ENCODE data around the gene CDH15.

Gene CDH15

GRCh38 chr16:89140401-89140800, 31.1 kb upstream of the CDH15 start:
- H3K27me3 ChIP-seq (ENCODE audit: control insufficient read depth in 1 of 2, insufficient read depth in 2 of 2, low read length in 2 of 2) = no peaks in the 10 kb centered on the region
- H3K4me1 ChIP-seq (ENCODE audit: control insufficient read depth in 1 of 2, insufficient read depth in 2 of 2, low read length in 2 of 2) = no peaks in the 10 kb centered on the region
- no peak overlapping the region for H3K9ac ChIP-seq (ENCODE audit: low read depth in 1 of 2, low read length in 2 of 2)
- H3K36me3 ChIP-seq (ENCODE audit: control insufficient read depth in 1 of 2, insufficient read depth in 2 of 2, low read length in 2 of 2) = peaks cover 13 to 75% of the 10 kb centered on the region in 2 donors
- H3K4me3 ChIP-seq (ENCODE audit: low read depth in 1 of 2, low read length in 2 of 2) = no peak overlapping the region
- no peak overlapping the region for H3K27ac ChIP-seq (ENCODE audit: low read depth, low read length)
- peaks cover 2 to 7% of the 10 kb centered on the region in 2 donors for H3K9me3 ChIP-seq (ENCODE audit: control insufficient read depth in 1 of 2, low read length in 2 of 2)

DNA sequence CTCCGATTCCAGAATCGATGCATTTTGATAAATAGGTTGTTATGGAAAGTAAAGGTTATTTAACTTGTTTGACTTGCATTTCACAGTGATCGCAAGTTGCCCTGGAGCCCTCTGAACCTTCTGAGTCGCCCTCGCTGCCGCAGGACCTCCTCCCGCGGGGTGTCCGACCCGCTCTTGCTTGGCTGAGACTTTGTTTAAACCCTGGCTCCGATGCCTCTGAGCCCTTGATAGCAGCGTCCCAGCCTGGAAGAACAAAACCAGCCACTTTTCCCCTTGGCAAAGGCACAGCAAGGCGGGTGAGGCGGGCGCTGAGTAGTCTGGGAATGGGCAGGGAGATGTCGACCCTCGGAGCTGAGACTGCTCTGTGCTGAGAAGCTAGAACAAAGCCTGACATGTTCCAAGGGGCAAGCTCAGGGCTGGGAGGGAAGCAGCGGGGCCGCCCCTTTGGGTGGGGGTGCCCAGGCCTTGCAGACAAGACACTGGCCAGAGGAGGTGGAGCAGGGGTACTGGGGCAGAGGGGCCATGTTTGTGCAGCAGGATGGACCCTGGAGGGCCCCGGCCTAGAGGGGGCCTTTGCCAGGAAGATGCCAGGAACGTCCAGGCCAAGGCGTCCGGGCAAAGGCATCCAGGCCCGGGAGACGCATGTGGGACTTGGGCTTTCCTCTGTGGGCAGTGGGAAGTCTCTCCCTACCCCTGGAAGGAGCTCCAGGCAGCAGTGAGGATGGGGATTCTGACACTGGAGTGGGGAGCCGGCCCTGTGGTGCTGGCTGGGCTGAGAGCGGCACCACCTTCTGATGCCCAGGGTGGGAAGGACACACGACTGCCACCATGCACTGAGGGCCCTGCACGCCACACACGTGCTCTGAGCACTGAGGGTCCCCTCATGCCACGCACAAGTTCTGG, 30.3 kb upstream of the CDH15 start:
- Histone ChIP-seq H3K4me1 (ENCODE audit: control insufficient read depth in 1 of 2, insufficient read depth in 2 of 2, low read length in 2 of 2) (no peaks in the 10 kb centered on the region), H3K36me3 (ENCODE audit: control insufficient read depth in 1 of 2, insufficient read depth in 2 of 2, low read length in 2 of 2) (peaks cover 13 to 78% of the 10 kb centered on the region in 2 donors), H3K4me3 (ENCODE audit: low read depth in 1 of 2, low read length in 2 of 2) (no peak overlapping the region), H3K27ac (ENCODE audit: low read depth, low read length) (no peak overlapping the region), H3K9me3 (ENCODE audit: control insufficient read depth in 1 of 2, low read length in 2 of 2) (peaks cover 2 to 7% of the 10 kb centered on the region in 2 donors), H3K9ac (ENCODE audit: low read depth in 1 of 2, low read length in 2 of 2) (no peak overlapping the region), H3K27me3 (ENCODE audit: control insufficient read depth in 1 of 2, insufficient read depth in 2 of 2, low read length in 2 of 2) (no peaks in the 10 kb centered on the region)

GRCh38 chr16:89141884-89142267, 29.7 kb upstream of the CDH15 start:
- Histone ChIP-seq H3K36me3 (ENCODE audit: control insufficient read depth in 1 of 2, insufficient read depth in 2 of 2, low read length in 2 of 2) (peaks cover 9 to 78% of the 10 kb centered on the region in 2 donors), H3K9me3 (ENCODE audit: control insufficient read depth in 1 of 2, low read length in 2 of 2) (peaks cover 2 to 7% of the 10 kb centered on the region in 2 donors), H3K9ac (ENCODE audit: low read depth in 1 of 2, low read length in 2 of 2) (no peak overlapping the region), H3K27ac (ENCODE audit: low read depth, low read length) (no peak overlapping the region), H3K4me1 (ENCODE audit: control insufficient read depth in 1 of 2, insufficient read depth in 2 of 2, low read length in 2 of 2) (no peaks in the 10 kb centered on the region), H3K4me3 (ENCODE audit: low read depth in 1 of 2, low read length in 2 of 2) (no peak overlapping the region), H3K27me3 (ENCODE audit: control insufficient read depth in 1 of 2, insufficient read depth in 2 of 2, low read length in 2 of 2) (no peaks in the 10 kb centered on the region)

- Histone ChIP-seq H3K9ac (ENCODE audit: low read depth in 1 of 2, low read length in 2 of 2) (no peak overlapping the region), H3K27ac (ENCODE audit: low read depth, low read length) (no peak overlapping the region), H3K36me3 (ENCODE audit: control insufficient read depth in 1 of 2, insufficient read depth in 2 of 2, low read length in 2 of 2) (peaks cover 9 to 76% of the 10 kb centered on the region in 2 donors), H3K9me3 (ENCODE audit: control insufficient read depth in 1 of 2, low read length in 2 of 2) (peaks cover 2 to 7% of the 10 kb centered on the region in 2 donors), H3K4me3 (ENCODE audit: low read depth in 1 of 2, low read length in 2 of 2) (no peak overlapping the region), H3K27me3 (ENCODE audit: control insufficient read depth in 1 of 2, insufficient read depth in 2 of 2, low read length in 2 of 2) (no peaks in the 10 kb centered on the region), H3K4me1 (ENCODE audit: control insufficient read depth in 1 of 2, insufficient read depth in 2 of 2, low read length in 2 of 2) (no peaks in the 10 kb centered on the region)
Observed at GRCh38 chr16:89142474-89143195, 28.9 kb upstream of the CDH15 start.

GRCh38 chr16:89143201-89143741, 28.3 kb upstream of the CDH15 start:
- Histone ChIP-seq H3K4me1 (ENCODE audit: control insufficient read depth in 1 of 2, insufficient read depth in 2 of 2, low read length in 2 of 2) (no peaks in the 10 kb centered on the region), H3K9ac (ENCODE audit: low read depth in 1 of 2, low read length in 2 of 2) (no peak overlapping the region), H3K27ac (ENCODE audit: low read depth, low read length) (no peak overlapping the region), H3K4me3 (ENCODE audit: low read depth in 1 of 2, low read length in 2 of 2) (no peak overlapping the region), H3K9me3 (ENCODE audit: control insufficient read depth in 1 of 2, low read length in 2 of 2) (peaks cover 2 to 7% of the 10 kb centered on the region in 2 donors), H3K36me3 (ENCODE audit: control insufficient read depth in 1 of 2, insufficient read depth in 2 of 2, low read length in 2 of 2) (peaks cover 9 to 71% of the 10 kb centered on the region in 2 donors), H3K27me3 (ENCODE audit: control insufficient read depth in 1 of 2, insufficient read depth in 2 of 2, low read length in 2 of 2) (no peaks in the 10 kb centered on the region)

- Histone ChIP-seq H3K27ac (ENCODE audit: low read depth, low read length) (no peak overlapping the region), H3K9ac (ENCODE audit: low read depth in 1 of 2, low read length in 2 of 2) (no peak overlapping the region), H3K4me3 (ENCODE audit: low read depth in 1 of 2, low read length in 2 of 2) (no peak overlapping the region), H3K4me1 (ENCODE audit: control insufficient read depth in 1 of 2, insufficient read depth in 2 of 2, low read length in 2 of 2) (no peaks in the 10 kb centered on the region), H3K36me3 (ENCODE audit: control insufficient read depth in 1 of 2, insufficient read depth in 2 of 2, low read length in 2 of 2) (peaks cover 12 to 70% of the 10 kb centered on the region in 2 donors), H3K27me3 (ENCODE audit: control insufficient read depth in 1 of 2, insufficient read depth in 2 of 2, low read length in 2 of 2) (no peaks in the 10 kb centered on the region), H3K9me3 (ENCODE audit: control insufficient read depth in 1 of 2, low read length in 2 of 2) (peaks cover 2 to 12% of the 10 kb centered on the region in 2 donors)
Observed at GRCh38 chr16:89143911-89144675, 27.5 kb upstream of the CDH15 start.

GRCh38 chr16:89144681-89145080, 26.9 kb upstream of the CDH15 start:
- Histone ChIP-seq H3K36me3 (ENCODE audit: control insufficient read depth in 1 of 2, insufficient read depth in 2 of 2, low read length in 2 of 2) (peaks cover 12 to 76% of the 10 kb centered on the region in 2 donors), H3K9ac (ENCODE audit: low read depth in 1 of 2, low read length in 2 of 2) (no peak overlapping the region), H3K27ac (ENCODE audit: low read depth, low read length) (no peak overlapping the region), H3K4me3 (ENCODE audit: low read depth in 1 of 2, low read length in 2 of 2) (no peak overlapping the region), H3K27me3 (ENCODE audit: control insufficient read depth in 1 of 2, insufficient read depth in 2 of 2, low read length in 2 of 2) (no peaks in the 10 kb centered on the region), H3K9me3 (ENCODE audit: control insufficient read depth in 1 of 2, low read length in 2 of 2) (peaks cover 4 to 12% of the 10 kb centered on the region in 2 donors), H3K4me1 (ENCODE audit: control insufficient read depth in 1 of 2, insufficient read depth in 2 of 2, low read length in 2 of 2) (no peaks in the 10 kb centered on the region)

GRCh38 chr16:89145406-89146161, 26.0 kb upstream of the CDH15 start:
- Histone ChIP-seq H3K27ac (ENCODE audit: low read depth, low read length) (no peak overlapping the region), H3K9ac (ENCODE audit: low read depth in 1 of 2, low read length in 2 of 2) (no peak overlapping the region), H3K9me3 (ENCODE audit: control insufficient read depth in 1 of 2, low read length in 2 of 2) (peaks cover 4 to 12% of the 10 kb centered on the region in 2 donors)

DNA sequence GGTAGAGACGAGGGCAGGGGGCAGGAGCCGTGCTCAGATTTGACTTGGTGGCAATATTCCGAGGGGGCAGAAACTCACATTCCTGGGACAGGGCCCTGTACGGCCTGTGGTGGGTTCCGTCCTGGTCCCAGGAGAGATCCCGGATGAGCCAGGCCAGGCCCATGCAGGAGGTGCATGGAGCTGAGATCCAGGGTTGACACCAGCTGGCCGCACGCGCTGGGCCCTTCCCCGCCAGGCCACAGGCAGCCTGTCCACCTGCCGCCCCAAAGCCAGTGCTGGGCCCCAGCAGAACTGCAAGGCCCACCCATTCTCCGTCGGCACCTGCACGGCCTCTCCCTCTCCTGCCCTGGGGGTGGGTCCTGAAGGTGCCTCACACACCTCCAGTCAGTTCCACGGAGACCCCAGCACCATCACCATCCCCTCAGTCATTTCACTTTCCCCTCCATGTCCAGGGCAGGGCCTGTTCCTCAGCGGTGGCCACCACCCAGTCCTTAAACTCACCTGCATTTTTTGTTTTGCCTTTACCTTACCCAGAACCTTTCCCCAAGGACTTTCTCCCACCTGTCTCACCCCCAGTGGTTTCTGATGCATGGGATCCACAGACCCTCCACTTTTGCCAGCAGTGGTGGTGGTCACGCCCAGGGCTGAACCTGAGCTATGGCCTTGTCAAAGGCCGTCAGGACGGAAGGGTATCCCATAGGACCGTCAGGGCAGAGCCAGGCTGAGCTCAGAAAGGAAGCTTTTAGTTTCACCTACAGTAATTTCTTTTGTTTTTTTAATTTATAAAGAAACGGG, 25.1 kb upstream of the CDH15 start:
- Histone ChIP-seq H3K27ac (ENCODE audit: low read depth, low read length) (no peak overlapping the region), H3K27me3 (ENCODE audit: control insufficient read depth in 1 of 2, insufficient read depth in 2 of 2, low read length in 2 of 2) (no peaks in the 10 kb centered on the region), H3K9me3 (ENCODE audit: control insufficient read depth in 1 of 2, low read length in 2 of 2) (peaks cover 4 to 12% of the 10 kb centered on the region in 2 donors), H3K9ac (ENCODE audit: low read depth in 1 of 2, low read length in 2 of 2) (no peak overlapping the region), H3K4me3 (ENCODE audit: low read depth in 1 of 2, low read length in 2 of 2) (no peak overlapping the region), H3K4me1 (ENCODE audit: control insufficient read depth in 1 of 2, insufficient read depth in 2 of 2, low read length in 2 of 2) (no peaks in the 10 kb centered on the region), H3K36me3 (ENCODE audit: control insufficient read depth in 1 of 2, insufficient read depth in 2 of 2, low read length in 2 of 2) (peaks cover 12 to 77% of the 10 kb centered on the region in 2 donors)

More at GRCh38 chr16:89145406-89146161, 26.0 kb upstream of the CDH15 start:
- Histone ChIP-seq H3K36me3 (ENCODE audit: control insufficient read depth in 1 of 2, insufficient read depth in 2 of 2, low read length in 2 of 2) (peaks cover 12 to 76% of the 10 kb centered on the region in 2 donors), H3K4me3 (ENCODE audit: low read depth in 1 of 2, low read length in 2 of 2) (no peak overlapping the region), H3K27me3 (ENCODE audit: control insufficient read depth in 1 of 2, insufficient read depth in 2 of 2, low read length in 2 of 2) (no peaks in the 10 kb centered on the region), H3K4me1 (ENCODE audit: control insufficient read depth in 1 of 2, insufficient read depth in 2 of 2, low read length in 2 of 2) (no peaks in the 10 kb centered on the region)

All from duodenal mucosa (tissue), 2 donors.